ENCODE measurements around the gene QRICH1.

QRICH1 gene

DNA sequence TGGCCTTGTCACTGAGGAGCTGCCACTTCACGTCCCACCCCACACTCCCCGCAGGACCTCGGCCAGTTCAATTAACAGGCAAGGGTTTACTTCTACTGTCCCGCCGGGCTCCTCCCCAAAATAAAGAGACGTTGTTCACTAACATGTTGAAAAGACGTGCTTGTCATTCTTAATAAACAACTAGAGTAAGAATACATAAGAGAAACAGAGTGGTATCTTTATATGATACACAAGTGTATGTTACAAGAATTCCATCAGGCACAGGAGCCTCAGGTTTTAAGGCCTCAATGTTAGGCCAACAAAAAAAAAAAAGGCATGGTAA, 64.3 kb downstream of the QRICH1 start:
- no peak for DNase-seq

DNA sequence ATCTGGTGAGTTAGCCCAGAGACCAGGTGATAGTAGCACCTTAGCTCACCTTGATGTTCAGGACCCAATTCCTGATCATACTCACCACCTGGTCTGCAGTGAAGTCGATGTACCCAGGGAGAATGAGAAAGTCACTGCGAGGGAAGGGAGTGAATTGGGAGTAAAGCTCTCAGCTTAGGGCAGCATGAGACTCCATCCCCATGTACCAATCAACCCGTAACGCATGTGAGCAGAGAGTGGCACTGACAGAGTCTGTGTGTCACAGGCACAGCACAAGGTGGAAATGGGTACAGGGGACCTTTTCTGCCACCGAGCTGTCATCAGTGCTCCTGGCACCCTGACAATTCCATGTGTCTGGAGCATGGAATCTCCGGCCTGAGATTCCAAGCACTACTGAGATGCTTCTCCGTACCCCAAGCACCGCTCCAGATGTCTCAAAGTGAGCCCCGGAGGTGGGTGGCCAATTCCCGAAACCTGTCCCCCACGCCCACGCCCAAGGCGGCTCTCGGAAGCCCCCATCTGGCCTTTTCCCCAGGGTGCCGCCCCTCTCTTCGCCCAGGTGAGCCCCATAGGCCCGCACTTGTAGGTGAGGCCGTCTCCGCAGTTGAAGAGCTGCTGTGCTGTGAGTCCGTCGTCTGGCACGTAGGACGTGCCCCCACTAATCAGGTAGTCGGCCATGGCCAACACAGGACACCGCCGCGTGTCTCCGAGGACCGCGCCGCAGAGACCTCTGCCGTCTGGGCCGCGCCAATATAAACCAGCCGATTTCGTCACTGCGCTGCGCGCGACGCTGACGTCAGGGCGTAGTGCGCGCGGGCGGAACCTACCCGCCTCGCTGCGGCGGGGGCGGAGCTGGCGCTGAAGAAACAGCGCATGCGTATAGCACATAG, 65.0 kb downstream of the QRICH1 start, which contains the start of gene IMPDH2:
Gene IMPDH2, minus strand, starts transcription at position 726 of the 890 bp plus-strand sequence. Its CDS starts 48 bp downstream, at position 678.
- peak; percentile 92 for DNase-seq

DNA sequence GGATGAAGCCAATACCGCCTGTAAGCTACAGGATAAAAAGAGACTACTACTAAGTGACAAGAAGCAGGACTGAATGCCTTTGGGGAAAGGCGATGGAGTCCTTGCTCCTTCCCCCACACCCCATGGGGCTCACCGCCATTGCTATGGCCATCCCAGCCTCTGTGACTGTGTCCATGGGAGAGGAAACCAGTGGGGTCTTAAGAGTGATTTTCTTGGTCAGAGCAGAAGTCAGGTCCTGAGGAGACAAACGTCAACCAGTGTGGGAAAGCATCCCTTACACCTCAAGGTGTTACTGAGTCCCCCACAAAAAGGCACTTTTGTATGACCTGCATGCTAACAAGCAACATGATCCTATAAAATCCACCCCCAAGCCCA, 65.6 kb downstream of the QRICH1 start:
- no peak for DNase-seq

DNA sequence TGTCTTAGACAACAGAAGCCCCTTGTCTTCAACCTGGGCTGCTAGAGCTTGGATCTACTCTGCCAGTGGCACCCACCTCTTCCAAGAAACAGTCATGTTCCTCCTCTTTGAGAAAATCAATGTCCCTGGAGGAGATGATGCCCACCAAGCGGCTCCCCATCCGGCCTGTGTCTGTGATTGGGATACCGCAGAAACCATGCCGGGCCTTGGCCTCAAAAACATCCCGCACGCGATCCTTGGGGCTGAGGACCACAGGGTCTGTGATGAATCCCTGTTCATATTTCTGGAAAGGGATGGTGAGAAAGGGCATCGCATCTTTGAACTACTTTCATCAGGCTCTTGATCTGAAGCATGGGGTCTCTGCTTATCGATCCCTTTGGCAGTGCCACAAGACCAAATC, 66.2 kb downstream of the QRICH1 start:
- no peak for DNase-seq

DNA sequence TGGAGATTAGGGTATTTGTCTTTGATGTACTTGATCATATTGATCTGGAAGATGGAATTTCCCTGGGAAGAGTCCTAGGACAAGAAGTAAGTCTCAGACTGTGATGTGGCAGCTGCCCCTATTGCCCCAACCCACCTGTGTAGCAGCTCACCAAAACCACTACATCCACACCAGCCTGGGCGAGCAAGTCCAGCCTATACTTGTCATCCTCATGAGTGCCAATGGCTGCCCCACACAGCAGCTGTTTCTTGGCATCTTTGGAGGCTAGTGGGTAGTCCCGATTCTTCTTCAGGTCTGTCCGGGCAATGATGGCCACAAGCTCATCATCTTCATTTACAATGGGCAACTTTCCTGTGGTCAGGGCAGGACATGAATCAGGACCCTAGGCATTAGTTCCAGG, 67.3 kb downstream of the QRICH1 start:
- DNase-seq: no peak

GRCh38 chr3:49025793-49026520, 67.9 kb downstream of the QRICH1 start:
- no peak for DNase-seq

- DNase-seq: no peak
These were observed 68.7 kb downstream of the QRICH1 start for GRCh38 chr3:49025005-49025792.

DNA sequence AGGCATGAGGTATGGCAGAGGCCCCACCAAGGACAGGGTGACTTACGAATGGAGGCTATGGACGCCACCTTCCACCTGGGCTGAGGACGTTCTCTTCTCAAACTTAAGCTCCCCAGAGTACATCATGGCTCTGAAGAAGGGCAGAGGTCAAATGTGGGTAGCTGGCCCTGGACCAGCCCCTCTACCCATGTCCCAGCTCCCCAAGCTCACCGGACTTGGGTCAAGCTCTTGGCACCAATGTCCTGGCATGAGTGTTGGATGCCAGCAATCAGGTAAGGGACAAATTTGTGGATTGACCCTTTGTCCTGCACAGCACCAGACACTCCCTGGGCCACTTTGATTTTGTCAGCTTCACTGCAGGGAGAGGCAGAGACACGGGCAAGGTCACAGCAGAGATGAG, 69.4 kb downstream of the QRICH1 start:
- no peak for DNase-seq

GRCh38 chr3:49023775-49024174, 70.1 kb downstream of the QRICH1 start:
- no peak for DNase-seq

GRCh38 chr3:49022688-49023171, 71.1 kb downstream of the QRICH1 start:
- peak; percentile 34 for DNase-seq

GRCh38 chr3:49021813-49022687, 71.8 kb downstream of the QRICH1 start, which contains the start of gene NDUFAF3:
Gene NDUFAF3 (plus strand): TSS chr3:49022121. CDS start chr3:49022145, 24 bp downstream.
- peak; percentile 94 for DNase-seq

- DNase-seq: peak; percentile 97
These were observed 72.6 kb downstream of the QRICH1 start for GRCh38 chr3:49021213-49021812.

DNA sequence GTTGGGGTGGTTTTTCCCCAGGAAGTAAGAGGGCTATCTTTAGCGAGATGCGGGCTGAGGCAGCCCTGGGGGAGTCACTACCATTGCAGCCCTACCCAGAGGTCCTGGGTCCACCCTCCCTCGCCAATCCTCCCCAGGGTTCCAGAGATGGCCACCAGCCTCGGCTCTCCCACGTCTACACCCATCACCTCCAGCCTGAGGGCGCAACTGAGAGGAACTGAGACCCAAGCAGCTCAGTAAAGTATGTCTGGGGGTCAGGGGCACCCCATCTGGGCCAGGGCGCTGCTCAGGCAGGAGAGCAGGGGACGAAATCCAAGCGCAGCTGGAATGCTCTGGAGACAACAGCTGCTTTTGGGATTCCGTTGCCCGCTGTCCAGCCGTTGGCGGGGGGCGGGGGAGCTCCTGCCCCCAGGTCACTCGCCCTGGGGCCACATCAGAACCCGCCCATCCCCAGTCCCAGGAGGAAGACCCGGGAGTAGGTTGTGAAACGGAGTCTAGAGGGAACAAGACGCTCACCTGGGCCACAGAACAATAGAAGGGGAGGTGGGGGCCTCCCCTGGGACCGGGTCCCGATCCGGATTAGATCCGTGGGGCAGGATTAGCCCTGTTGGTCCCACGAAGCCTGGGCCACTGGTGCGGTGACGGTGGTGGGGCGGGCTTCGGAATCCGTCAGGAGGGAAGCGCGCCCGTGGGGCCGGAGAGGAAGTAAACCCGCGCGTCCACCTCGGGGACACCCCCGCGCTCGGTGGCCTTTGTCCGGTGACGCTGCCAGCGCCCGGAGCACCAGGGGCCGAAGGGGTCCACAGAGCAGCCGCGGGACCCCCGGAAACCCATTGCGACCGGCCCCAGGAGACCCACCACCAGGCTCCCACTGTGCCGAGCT, 73.3 kb downstream of the QRICH1 start:
- DNase-seq: peak; percentile 34

GRCh38 chr3:49019941-49020329, 73.9 kb downstream of the QRICH1 start:
- DNase-seq: no peak

DNA sequence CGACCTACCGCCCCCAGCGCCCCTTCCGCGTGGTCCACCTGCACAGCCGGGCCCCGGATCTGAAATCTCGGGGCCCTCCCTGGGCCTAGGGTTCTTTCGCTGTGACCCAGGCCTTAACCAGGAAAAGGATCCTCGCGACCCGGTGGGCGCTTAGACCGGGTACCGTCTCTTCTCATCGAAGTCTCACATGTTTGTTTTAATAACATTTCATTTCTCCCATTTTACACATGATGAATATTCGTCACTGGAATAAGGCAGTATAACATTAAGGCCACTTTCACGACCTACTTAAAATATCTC, 75.2 kb downstream of the QRICH1 start:
- DNase-seq: no peak

GRCh38 chr3:49017971-49018706, 75.7 kb downstream of the QRICH1 start, which contains the start of gene DALRD3:
Gene DALRD3 (minus strand): TSS chr3:49018580. CDS start chr3:49018564, 16 bp downstream.
- peak; percentile 53 for DNase-seq

DNA sequence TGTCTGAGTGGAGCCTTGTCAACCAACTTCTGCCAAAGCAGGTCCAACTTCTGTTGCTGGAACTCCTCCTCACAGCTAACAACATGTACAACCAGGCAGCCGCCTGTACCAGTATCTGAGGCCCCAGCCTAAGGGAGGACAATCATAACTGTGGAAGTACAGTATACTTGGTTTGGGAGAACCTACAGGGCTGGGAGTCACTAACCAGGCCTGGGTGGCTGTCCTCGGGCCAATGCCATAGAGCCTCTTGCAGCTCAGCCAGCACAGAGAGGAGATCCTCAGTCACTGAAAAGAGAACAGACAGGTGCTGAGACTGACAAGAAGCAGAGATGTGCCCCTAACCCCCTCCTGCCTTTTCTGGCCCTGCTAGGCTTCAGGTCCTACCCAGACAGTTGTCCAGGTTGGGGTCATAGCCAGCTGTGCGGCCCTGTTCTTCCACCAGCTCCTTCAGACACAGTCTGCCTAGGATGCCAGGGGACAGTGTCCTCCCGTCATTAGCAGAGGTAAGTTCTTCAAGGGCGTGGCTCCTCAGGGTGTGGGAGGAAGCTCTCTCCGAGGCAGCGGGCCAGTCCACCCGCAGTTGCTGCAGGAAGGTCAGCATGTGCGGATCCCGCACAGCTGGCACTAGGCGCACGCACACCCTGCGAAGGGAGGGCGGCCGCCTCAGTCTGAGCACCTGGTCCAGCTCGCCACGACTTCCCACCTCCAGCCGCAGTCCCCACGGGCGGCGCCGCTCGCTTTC, 76.5 kb downstream of the QRICH1 start:
- no peak for DNase-seq

DNA sequence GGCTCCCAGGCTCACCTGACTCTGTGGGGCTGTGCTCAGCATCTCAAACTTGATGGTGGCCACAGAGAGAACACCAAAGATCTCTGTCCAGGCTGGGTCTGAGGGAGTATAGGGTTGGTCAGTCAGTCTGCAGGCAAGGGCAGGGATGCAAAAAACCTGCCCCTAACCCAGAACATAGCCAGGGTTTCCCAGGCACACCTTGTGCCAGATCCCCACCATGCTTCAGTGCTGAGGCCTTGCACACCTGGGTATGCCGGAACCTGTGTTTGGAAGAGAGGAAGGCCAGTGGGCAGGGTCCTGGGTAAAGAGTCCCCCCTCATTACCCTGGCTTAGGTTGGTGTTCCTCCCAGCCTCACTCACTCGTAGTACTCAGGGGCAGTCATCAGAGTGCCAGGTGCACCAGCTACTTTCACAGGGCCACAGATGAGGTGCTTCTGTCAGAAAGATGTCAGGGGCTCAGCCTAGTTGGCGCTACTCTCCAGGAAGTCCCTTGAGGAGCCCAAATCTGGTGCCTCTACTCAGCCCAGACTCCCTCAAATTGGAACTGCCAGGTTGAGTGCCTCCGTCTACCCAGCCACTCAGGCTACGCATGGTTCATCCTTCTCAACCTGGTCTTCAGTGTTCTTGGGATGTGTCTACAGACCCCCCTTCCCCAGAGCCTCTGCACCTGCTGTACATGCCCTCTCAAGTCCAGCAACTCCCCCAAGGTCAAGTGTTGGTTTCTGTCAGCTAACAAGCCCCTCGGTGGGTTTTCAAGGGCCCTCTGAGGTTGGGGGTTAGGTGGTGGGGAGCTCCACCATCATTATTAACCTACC, 77.2 kb downstream of the QRICH1 start:
- DNase-seq: no peak

Measured in stimulated activated CD4-positive, alpha-beta T cell treated with anti-CD3 and anti-CD28 coated beads, Interleukin-1b, Interleukin-23, amount 100 ng/mL, for 48 hours (primary cell).